ENCODE results near the gene KRT4.
"Not testable (repeated sequence)": the region's sequence is repeated elsewhere in the genome, so short reads cannot be mapped to it uniquely, and the experiment has no call there.

The KRT4 gene

GRCh38 chr12:52771088-52771487 lies 42.8 kb downstream of the KRT4 start:
- no peak for DNase-seq

- DNase-seq = no peak
Observed at GRCh38 chr12:52769946-52770345, 44.0 kb downstream of the KRT4 start.

DNA sequence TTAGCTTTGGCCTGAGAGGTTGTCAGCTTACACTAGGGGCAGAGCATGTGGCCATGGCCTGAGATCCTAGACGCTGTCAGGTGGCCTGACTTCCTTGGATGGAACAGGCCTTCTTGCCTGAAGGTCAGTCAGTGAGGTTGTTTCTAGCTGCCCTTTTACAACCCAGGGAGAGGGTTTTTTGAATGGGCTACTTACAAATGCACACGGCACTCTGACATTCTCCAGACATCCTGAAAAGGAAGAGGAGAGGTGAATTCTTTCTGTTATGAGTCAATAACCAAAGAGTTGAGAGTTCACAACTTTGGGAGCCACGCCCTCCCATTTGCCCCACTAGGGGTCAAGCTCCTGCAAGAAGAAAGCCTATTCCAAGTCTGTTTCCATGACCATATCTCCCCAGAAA lies 44.6 kb downstream of the KRT4 start:
- no peak for DNase-seq

- DNase-seq = no peak
Observed at GRCh38 chr12:52768479-52769200, 45.3 kb downstream of the KRT4 start.

DNA sequence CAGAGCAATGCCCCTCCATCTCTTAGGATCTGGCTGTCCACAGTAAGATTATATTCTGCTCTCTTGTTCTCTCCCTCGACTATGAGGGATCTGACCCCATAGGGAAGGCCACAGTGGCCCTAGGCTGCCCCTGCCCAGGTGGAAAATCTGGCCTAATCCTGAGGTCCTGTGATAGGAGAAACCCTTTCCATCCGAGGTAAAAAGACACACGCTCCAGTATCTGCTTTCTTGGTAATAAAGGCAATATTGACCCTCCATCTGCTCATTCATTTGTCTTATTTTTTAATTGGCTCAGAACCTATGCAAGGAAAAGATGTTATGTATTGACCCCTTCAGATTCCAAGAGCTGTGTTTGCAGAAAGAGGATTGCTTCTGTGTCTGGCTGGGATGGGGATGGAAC lies 46.5 kb downstream of the KRT4 start:
- DNase-seq = no peak

- no peak for DNase-seq
Observed at GRCh38 chr12:52767020-52767379, 46.9 kb downstream of the KRT4 start.

GRCh38 chr12:52766351-52767019 lies 47.4 kb downstream of the KRT4 start:
- DNase-seq = no peak

- no peak for DNase-seq
Observed at GRCh38 chr12:52765702-52766101, 48.2 kb downstream of the KRT4 start.

- DNase-seq = no peak
Observed at GRCh38 chr12:52763991-52764390, 49.9 kb downstream of the KRT4 start.

DNA sequence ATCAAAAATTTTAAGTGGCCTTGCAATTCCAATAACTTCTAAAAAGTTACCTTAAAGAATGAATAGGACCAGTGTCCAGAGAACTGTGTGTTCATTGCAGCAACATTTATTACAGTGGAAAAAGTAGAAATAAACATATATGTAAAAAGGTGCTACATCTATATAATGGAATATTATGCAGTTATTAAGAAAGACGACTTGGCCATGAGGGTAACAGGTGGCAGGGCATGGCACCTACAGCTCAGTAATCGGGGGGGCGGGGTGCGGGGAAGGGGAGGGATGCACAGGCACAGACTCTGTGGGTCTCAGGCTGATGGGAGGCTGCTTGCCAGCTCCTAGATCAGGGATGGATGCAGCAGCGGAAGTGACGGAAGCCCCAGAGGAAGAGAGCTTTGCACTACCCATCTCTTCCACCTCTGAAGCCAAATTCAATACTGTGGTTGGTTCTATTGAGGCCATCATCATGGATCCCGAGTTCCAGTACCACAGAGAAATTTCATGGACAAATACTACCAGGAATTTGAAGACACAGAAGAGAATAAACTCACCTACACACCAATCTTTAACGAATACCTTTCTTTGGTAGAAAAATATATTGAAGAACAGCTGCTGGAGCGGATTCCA lies 50.8 kb downstream of the KRT4 start:
- no peak for DNase-seq

GRCh38 chr12:52761802-52762201 lies 52.1 kb downstream of the KRT4 start:
- DNase-seq = no peak

DNA sequence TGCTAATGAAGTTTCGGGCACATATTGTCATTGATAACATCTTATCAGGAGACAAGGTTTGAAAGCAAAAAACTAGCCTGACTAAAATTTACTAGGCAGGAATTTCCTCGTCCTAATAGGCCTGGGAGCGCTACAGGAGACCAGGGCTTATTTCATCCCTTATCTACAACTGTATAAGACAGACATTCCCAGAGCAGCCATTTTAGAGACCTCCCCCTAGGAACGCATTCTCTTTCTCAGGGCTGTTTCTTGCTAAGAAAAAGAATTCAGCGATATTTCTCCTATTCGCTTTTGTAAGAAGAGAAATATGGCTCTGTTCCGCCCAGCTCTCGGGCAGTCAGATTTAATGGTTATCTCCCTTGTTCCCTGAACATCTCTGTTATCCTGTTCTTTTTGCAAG lies 52.7 kb downstream of the KRT4 start:
- DNase-seq = not testable (repeated sequence)

GRCh38 chr12:52760623-52761022 lies 53.3 kb downstream of the KRT4 start:
- no peak for DNase-seq

DNA sequence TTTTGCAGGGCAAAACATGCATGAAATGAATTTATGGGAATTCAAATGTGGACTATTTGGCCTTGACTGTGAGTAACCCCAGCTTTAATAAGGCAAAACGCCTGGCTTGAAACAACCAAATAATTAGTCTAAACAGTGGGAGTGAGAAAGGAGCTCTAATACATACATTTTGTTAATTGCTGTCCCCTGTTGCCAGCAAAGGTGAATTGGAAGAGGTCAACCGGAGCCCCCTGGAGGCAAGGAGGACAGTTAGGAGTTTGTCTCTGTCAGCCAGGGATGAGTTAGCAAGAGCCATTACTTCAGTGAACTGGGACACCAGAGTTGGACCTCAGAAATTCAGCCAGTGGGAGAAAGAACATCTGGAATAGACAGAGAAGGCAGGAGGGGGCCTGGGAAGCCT lies 54.2 kb downstream of the KRT4 start:
- no peak for DNase-seq

DNA sequence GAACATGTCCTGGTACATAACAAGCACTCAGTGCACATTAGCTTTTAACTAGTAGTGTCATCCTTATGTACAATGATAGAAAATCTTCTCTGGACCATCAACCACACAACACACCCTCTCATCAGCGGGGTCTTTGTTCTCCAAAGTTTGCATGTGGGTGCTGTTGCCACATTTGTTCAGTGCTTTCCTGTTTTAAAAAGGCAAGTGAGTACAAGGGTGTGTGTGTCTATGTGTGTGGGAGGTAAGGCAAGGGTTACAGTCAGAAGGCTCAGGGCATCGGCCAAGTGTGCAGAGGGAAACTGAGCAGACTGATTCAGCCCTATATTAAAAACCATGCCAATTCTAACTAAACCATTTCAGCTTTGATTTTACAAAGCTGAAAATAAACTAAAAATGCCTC lies 54.7 kb downstream of the KRT4 start:
- no peak for DNase-seq

GRCh38 chr12:52757449-52758176 lies 56.3 kb downstream of the KRT4 start:
- no peak for DNase-seq

All from stimulated activated naive CD4-positive, alpha-beta T cell treated with Interleukin-2 at 50 U/mL for 16 hours (primary cell).